Measurements from ENCODE around the gene TRIM60. TPM values are rescaled to one million over a fixed set of nuclear protein-coding genes. Genes with fewer than 3 reads are reported as not detected.

Gene TRIM60
- total and polyA plus RNA-seq, 5 donors: not detected

Other genes starting within 250 kb of the TRIM60 start
- not detected for gene APELA, start 154.8 kb upstream of the TRIM60 start, total RNA-seq
- not detected for gene APELA, start 154.8 kb upstream of the TRIM60 start, polyA plus RNA-seq
- gene TRIM61, start 54.3 kb upstream of the TRIM60 start, total RNA-seq: 1 to 10 TPM; 3.0 to 4.2 (median 3.3) TPM
- gene TRIM61, start 54.3 kb upstream of the TRIM60 start, polyA plus RNA-seq: 2.3 TPM
- not detected for gene TRIM75, start 21.9 kb downstream of the TRIM60 start, total RNA-seq
- not detected for gene TRIM75, start 21.9 kb downstream of the TRIM60 start, polyA plus RNA-seq
- gene TMEM192, start 80.9 kb downstream of the TRIM60 start, total RNA-seq: 10 to 100 TPM; 15.1 to 23.0 (median 16.3) TPM
- 9.4 TPM for gene TMEM192, start 80.9 kb downstream of the TRIM60 start, polyA plus RNA-seq
- gene KLHL2, start 175.6 kb downstream of the TRIM60 start, total RNA-seq: 10 to 100 TPM; 10.0 to 15.5 (median 10.9) TPM
- 5.3 TPM for gene KLHL2, start 175.6 kb downstream of the TRIM60 start, polyA plus RNA-seq